GM20431 (cell line): Measurements from ENCODE around the gene ZNF286A.
"Not testable (repeated sequence)": the region's sequence is repeated elsewhere in the genome, so short reads cannot be mapped to it uniquely, and the experiment has no call there.

Experiments used
- in situ Hi-C: fragments of 300-500 bp; cut with MseI, MboI; formaldehyde crosslinking; loops from one replicate; pipeline ENCODE4 v1.15.0; 2020; ENCODE audit warnings: low sequenced_read_pairs; ENCODE audit not compliant: unreplicated experiment

ZNF286A gene

DNA sequence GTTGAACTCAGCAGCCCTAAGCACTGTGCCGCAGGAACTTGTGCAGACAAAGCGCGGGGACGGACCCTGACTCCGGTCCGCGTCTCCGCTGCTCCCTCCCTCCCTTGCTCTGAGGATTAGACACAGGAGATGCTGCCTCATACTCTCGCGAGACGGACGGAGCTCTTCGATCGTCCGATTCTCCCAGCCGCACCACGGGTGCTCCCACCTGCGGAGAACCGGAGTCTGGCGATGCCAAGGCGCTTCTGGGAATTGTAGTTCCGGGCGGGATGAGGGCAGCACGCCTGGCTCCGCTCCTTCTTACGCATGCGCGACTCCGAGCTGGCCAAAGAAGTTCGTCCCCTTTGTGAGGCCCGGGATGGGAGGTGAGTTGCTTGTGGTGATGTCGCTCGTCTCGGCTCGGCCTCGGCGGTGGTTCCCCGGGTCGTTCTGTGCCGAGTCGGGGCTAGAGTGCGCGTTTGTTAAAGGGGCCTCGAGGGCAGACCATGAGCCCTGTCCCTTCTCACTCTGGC, at the start of gene ZNF286A:
Gene ZNF286A, plus strand, starts transcription at position 340 of the 512 bp plus-strand sequence. CDS start 578 bp downstream, outside the sequence.
- in situ Hi-C loops = not testable (repeated sequence)

GRCh38 chr17:15649861-15650421, 49.6 kb upstream of the ZNF286A start:
- in situ Hi-C loops = no loop called here

- in situ Hi-C loops = no loop called here
Observed at GRCh38 chr17:15650741-15651582, 48.6 kb upstream of the ZNF286A start.

GRCh38 chr17:15651583-15652110, 47.9 kb upstream of the ZNF286A start:
- in situ Hi-C loops = no loop called here

- in situ Hi-C loops = no loop called here
Observed at GRCh38 chr17:15652960-15653359, 46.6 kb upstream of the ZNF286A start.

DNA sequence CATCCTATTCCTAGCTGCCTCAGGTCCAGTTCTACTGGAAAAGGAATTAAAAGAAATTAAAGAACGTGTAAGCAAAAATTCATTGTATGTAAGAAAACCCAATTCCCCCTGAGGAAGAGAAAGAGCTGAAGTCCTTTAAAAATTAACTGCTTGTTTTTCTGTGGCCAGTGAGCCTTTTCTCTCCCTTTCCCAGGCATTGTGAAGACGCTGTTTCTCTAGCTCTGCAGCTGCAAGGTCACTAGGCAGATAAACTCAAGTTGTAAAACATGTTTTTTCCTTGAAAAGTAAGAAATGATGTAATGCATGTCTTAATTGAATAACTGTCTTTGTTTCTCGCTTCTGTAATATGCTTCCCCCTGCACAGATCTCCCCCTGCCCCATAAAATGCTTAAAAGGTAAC, 45.2 kb upstream of the ZNF286A start:
- in situ Hi-C loops = not testable (repeated sequence)

- in situ Hi-C loops = no loop called here
Observed at GRCh38 chr17:15654886-15655561, 44.5 kb upstream of the ZNF286A start.

- in situ Hi-C loops = no loop called here
Observed at GRCh38 chr17:15657868-15658267, 41.7 kb upstream of the ZNF286A start.

- in situ Hi-C loops = no loop called here
Observed at GRCh38 chr17:15658296-15658695, 41.3 kb upstream of the ZNF286A start.

DNA sequence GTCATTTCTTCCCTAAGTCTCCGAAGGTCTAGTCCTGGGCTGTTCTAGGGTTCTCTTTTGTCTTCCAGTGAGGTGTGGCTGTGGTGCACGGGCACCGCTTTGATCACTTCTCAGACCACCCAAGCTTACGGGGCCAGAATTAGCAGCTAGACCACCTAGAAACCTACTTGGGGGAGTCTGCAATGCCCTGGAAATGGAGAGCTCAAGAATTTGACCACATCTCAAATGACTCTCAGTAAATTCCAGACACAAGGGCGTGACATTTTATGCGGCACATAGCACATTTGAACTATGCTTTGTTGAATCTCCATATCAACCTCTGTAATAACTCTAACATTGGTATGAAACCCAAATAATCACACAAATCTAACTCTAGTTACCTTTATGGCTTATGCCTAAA, 40.3 kb upstream of the ZNF286A start:
- in situ Hi-C loops = no loop called here

DNA sequence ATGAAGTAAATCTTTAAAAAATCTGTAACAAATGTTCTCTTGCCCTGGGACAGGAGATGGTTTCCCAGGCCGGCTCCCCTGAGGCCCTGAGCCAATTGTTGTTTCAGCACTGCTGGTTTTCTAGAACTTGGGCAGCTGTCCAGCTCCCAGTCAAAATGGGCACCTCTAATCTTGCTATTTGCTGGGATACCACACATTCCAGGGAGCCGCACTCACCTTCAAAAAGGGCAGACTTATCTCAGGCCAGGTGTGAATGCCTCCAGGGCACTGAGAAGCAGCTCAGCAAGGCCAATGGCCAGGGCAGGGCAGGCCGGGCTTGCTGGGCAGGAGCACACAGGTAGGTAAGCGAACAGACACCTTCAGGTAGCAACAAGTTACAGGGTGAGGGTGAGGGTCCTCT, 39.9 kb upstream of the ZNF286A start:
- in situ Hi-C loops = no loop called here

- in situ Hi-C loops = no loop called here
Observed at GRCh38 chr17:15660077-15660476, 39.5 kb upstream of the ZNF286A start.

DNA sequence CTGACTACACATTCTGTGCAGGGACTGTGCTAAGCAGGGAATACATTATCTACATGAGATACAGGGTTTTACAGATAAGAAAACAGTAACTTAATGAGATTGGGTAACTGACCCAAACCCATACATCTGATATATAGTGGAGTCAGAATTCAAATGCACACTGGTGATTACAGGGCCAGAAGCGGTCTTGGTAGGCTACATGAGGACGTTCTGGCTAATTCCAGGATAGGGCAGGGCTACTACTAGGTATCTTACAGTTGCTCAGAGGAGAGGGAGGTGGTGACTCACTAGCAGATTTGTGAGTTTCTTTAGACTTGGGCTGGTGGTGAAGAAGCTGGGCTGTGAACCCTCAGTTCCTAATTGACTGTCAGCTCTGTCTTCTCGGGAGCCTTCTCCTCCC, 36.9 kb upstream of the ZNF286A start:
- in situ Hi-C loops = no loop called here

DNA sequence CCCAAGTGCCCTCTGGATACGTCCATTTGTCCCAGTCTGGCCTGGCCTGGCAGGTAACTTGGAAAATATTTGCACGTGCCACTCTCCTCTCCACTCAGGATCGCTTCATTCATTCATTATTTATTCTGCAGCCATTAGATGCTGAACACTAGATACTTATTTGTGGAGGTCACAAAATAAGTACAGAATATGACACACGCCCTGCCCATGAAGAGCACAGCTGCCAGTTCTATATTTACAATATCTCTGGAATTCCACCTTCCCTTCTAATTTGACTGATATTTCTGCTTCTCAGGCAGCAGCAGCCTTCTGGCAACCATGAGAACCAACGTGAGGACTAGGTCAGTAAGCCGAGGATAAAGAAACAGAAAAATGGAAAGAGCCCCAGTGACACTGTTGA, 36.4 kb upstream of the ZNF286A start:
- in situ Hi-C loops = no loop called here

- in situ Hi-C loops = no loop called here
Observed at GRCh38 chr17:15663691-15664090, 35.9 kb upstream of the ZNF286A start.

GRCh38 chr17:15669526-15669925, 30.0 kb upstream of the ZNF286A start:
- in situ Hi-C loops = not testable (repeated sequence)

- in situ Hi-C loops = not testable (repeated sequence)
Observed at GRCh38 chr17:15674640-15675039, 24.9 kb upstream of the ZNF286A start.

DNA sequence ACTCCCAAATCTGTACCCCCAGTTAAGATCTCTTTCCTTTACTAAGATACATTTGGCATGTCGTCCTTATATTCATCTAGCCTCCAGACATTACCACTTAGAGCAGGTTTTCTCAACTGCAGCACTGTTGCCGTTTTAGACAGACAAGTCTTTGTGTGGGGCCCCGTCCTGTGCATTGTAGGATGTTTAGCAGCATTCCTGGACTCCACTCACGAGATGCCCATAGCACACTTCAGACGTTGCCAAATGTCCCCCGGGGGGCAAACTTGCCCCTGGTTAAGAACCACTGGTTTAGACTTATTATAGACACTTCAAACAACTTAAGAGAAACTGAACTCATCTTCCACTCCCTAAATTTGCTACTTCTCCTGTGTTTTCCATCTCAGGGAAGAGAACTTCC, 23.6 kb upstream of the ZNF286A start:
- in situ Hi-C loops = not testable (repeated sequence)

DNA sequence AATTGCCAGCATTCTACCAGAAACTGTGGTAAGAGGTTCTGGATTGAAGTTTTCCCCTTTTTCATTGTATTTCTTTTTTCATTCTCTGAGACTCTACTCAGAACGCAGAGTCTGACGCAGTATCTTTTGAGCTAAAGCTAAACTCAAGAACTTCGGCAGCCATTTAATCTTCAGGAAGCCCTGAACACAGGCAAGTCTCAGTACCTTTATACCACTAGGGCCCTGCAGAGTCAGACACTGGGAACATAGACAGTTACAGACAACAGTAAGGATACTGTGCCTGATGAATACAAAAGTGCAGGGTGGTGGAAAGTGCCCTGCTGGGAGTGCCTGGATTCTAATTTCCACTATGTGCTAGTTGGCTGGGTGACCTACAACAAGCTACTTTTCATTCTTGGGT, 16.4 kb upstream of the ZNF286A start:
- in situ Hi-C loops = not testable (repeated sequence)

DNA sequence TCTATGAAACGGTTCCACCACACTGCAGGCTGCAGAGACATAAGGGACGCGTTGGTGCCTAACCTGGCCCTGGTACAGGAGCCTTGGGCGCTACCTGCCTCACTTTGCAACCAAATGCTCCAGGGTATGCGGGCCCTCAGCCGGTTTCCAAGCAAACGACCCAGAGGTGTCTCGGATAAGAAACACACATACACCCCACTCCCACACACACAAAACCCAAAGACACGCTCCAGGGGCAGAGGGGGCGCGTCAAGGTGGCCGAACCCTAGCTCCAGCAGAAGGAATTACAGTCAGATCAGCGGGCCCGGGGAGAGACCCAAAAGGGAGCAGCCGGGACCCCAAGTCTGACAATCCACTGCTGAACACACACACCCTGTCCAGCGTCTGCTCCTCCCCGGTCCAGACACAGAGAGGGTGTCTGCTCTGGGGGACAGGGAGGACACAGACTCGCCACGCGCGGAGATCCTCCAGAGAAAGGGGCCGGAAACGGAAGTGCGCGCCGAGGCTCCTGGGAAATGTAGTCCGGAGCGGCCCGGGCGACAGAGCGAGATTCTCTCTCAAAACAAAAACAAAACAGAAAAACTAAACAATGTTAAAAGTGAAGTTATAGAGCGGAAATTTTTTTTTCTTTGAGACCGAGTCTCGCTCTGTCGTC, 15.6 kb upstream of the ZNF286A start, which contains the start of gene TRIM16:
Gene TRIM16, minus strand, starts transcription at position 488 of the 655 bp plus-strand sequence. CDS start 32,702 bp downstream, outside the sequence.
- in situ Hi-C loops = not testable (repeated sequence)
